ENCODE results near the gene TMEM263. TPM values are rescaled to one million over a fixed set of nuclear protein-coding genes. Genes with fewer than 3 reads are reported as not detected.

TMEM263 gene
- total RNA-seq, 1 donor, result 125 TPM

DNA sequence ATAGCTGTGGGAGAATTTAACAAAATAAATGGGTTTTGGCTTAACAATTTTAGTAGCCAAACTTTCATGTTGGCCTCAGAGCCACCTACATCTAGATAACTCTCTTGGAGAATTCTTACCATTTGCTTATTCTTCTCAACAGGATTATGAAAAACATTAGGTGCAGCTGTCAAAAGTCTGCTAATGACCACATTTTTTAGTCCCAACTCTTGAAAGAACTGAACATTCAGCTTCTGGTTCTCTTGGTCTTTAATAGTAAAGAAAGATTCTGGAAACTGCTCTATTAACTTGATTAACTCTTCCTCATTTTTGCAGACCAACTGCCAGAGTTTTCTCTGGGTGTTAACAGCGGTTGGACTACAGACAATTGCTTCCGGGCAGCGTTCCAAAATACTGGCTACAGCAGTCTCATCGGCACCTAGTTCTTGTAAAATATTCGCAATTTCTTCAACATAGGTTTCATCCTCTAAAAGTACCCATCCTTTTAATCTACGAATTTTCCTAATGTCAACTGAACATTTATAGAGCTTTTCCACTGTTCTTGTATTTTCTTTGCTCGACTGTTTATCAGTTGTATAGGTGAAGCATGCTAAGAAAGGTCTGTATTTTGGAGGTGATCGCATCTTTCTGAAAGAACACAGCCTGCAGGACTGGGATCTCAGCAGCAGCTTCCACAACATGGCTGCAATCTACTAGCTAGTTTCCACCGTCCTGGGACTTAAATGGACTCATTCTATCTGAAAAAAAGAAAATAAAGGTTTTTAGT is 22.5 kb downstream of the TMEM263 start:
- no peak overlapping the region for H2AFZ ChIP-seq (ENCODE audit: low read length)
- no peaks in the 10 kb centered on the region for H3K27me3 ChIP-seq (ENCODE audit: insufficient read depth, low read length)
- no peak overlapping the region for H3K4me2 ChIP-seq (ENCODE audit: insufficient read depth, low read length)
- H3K4me1 ChIP-seq (ENCODE audit: insufficient read depth, low read length), result peaks cover 49% of the 10 kb centered on the region
- H3K27ac ChIP-seq (ENCODE audit: low read depth, low read length), result no peak overlapping the region
- H3K4me3 ChIP-seq (ENCODE audit: insufficient read depth, low read length), result no peak overlapping the region
- H3K36me3 ChIP-seq (ENCODE audit: insufficient read depth, low read length), result peaks cover 43% of the 10 kb centered on the region
- H3K79me2 ChIP-seq (ENCODE audit: insufficient read depth, low read length), result peaks cover 6% of the 10 kb centered on the region
- peaks cover 48% of the 10 kb centered on the region for H4K20me1 ChIP-seq (ENCODE audit: insufficient read depth, low read length)
- H3K9me3 ChIP-seq (ENCODE audit: low read depth, low read length), result no peaks in the 10 kb centered on the region
- TF ChIP-seq, protein P1, sequence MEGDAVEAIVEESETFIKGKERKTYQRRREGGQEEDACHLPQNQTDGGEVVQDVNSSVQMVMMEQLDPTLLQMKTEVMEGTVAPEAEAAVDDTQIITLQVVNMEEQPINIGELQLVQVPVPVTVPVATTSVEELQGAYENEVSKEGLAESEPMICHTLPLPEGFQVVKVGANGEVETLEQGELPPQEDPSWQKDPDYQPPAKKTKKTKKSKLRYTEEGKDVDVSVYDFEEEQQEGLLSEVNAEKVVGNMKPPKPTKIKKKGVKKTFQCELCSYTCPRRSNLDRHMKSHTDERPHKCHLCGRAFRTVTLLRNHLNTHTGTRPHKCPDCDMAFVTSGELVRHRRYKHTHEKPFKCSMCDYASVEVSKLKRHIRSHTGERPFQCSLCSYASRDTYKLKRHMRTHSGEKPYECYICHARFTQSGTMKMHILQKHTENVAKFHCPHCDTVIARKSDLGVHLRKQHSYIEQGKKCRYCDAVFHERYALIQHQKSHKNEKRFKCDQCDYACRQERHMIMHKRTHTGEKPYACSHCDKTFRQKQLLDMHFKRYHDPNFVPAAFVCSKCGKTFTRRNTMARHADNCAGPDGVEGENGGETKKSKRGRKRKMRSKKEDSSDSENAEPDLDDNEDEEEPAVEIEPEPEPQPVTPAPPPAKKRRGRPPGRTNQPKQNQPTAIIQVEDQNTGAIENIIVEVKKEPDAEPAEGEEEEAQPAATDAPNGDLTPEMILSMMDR (IDR thresholded peaks at IDR 0.05; ENCODE audit: extremely low read depth, low read depth, low read length), result no peak
- no peak for DNase-seq (ENCODE audit: insufficient read length, low spot score, missing footprints)

DNA sequence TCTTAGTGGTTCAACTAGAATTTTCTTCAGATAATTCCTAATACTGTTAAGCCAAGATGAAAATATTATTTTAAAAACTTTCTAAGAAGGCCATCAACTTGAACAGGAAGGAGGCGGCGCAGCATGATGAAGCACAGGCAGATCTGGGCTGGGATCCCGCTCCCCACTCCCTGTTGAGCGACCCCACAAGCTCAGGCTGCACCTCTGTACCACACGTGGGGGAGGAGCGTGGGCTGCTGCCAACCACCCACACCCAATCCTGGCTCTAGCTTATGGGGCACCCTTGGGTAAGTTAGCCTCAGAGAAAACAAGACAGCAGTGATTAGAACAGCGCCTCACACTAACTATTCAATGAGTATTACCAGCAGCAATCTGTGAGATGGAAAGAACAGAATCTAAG is 25.2 kb downstream of the TMEM263 start:
- Histone ChIP-seq H3K9me3 (ENCODE audit: low read depth, low read length) (no peaks in the 10 kb centered on the region), H2AFZ (ENCODE audit: low read length) (no peak overlapping the region), H3K4me2 (ENCODE audit: insufficient read depth, low read length) (no peak overlapping the region), H3K27me3 (ENCODE audit: insufficient read depth, low read length) (no peaks in the 10 kb centered on the region), H3K4me3 (ENCODE audit: insufficient read depth, low read length) (no peak overlapping the region), H3K4me1 (ENCODE audit: insufficient read depth, low read length) (peaks cover 26% of the 10 kb centered on the region), H4K20me1 (ENCODE audit: insufficient read depth, low read length) (peaks cover 22% of the 10 kb centered on the region), H3K79me2 (ENCODE audit: insufficient read depth, low read length) (peaks cover 13% of the 10 kb centered on the region), H3K36me3 (ENCODE audit: insufficient read depth, low read length) (peaks cover 20% of the 10 kb centered on the region), H3K27ac (ENCODE audit: low read depth, low read length) (no peak overlapping the region)
- TF ChIP-seq, protein P1 (IDR thresholded peaks at IDR 0.05; ENCODE audit: extremely low read depth, low read depth, low read length), result no peak
- no peak for DNase-seq (ENCODE audit: insufficient read length, low spot score, missing footprints)

DNA sequence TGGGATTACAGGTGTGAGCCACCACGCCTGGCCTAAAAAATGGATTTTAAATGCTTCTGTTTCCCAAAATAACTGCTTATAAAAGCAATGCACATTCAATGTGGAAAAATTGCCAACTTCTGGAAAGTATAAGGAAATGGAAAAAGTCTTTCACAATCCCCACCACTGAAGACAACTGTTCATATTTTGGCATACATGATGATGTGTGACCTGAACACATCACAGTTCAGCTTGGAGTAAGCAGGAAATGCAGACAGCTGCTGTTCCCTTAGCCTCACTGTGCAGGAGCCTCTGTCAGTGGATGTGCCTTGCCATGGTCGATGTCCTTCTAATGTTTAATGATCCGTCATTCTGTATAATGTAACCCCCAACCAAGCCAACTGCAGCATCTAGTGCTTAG is 26.1 kb downstream of the TMEM263 start:
- no peak overlapping the region for H3K27ac ChIP-seq (ENCODE audit: low read depth, low read length)
- peaks cover 18% of the 10 kb centered on the region for H3K36me3 ChIP-seq (ENCODE audit: insufficient read depth, low read length)
- no peaks in the 10 kb centered on the region for H3K27me3 ChIP-seq (ENCODE audit: insufficient read depth, low read length)
- peak; percentile 30 for DNase-seq (ENCODE audit: insufficient read length, low spot score, missing footprints)
- no peak overlapping the region for H3K4me2 ChIP-seq (ENCODE audit: insufficient read depth, low read length)
- no peaks in the 10 kb centered on the region for H3K9me3 ChIP-seq (ENCODE audit: low read depth, low read length)
- H3K4me3 ChIP-seq (ENCODE audit: insufficient read depth, low read length), result no peak overlapping the region
- no peak overlapping the region for H2AFZ ChIP-seq (ENCODE audit: low read length)
- H4K20me1 ChIP-seq (ENCODE audit: insufficient read depth, low read length), result peaks cover 15% of the 10 kb centered on the region
- TF ChIP-seq, protein P1 (IDR thresholded peaks at IDR 0.05; ENCODE audit: extremely low read depth, low read depth, low read length), result no peak
- peaks cover 15% of the 10 kb centered on the region for H3K79me2 ChIP-seq (ENCODE audit: insufficient read depth, low read length)
- H3K4me1 ChIP-seq (ENCODE audit: insufficient read depth, low read length), result peaks cover 23% of the 10 kb centered on the region

DNA sequence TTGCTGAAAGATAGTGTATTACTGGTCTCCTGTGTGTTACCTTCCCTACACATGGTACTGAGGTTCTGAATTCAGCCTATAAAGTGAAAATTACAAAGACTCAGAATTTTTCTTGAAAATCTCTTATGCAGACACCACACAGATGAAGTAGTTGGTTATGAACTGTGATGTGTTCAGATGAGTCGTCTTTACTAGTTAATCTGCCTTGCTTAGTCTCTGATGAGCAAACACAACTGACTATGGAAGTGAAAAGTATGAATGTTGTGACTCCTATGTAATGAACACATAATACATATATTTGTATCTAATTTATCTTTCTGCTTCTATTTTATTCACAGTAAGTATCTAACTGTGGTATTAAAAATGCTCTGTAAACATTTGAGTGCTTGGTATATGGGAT is 26.5 kb downstream of the TMEM263 start:
- Histone ChIP-seq H3K79me2 (ENCODE audit: insufficient read depth, low read length) (peaks cover 15% of the 10 kb centered on the region), H3K36me3 (ENCODE audit: insufficient read depth, low read length) (peaks cover 18% of the 10 kb centered on the region), H3K27me3 (ENCODE audit: insufficient read depth, low read length) (no peaks in the 10 kb centered on the region), H4K20me1 (ENCODE audit: insufficient read depth, low read length) (peaks cover 11% of the 10 kb centered on the region), H3K9me3 (ENCODE audit: low read depth, low read length) (no peaks in the 10 kb centered on the region), H2AFZ (ENCODE audit: low read length) (no peak overlapping the region), H3K27ac (ENCODE audit: low read depth, low read length) (no peak overlapping the region), H3K4me1 (ENCODE audit: insufficient read depth, low read length) (peaks cover 23% of the 10 kb centered on the region), H3K4me2 (ENCODE audit: insufficient read depth, low read length) (no peak overlapping the region), H3K4me3 (ENCODE audit: insufficient read depth, low read length) (no peak overlapping the region)
- no peak for DNase-seq (ENCODE audit: insufficient read length, low spot score, missing footprints)
- TF ChIP-seq, protein P1 (IDR thresholded peaks at IDR 0.05; ENCODE audit: extremely low read depth, low read depth, low read length), result no peak

Measured in osteoblast (primary cell).